Measurements from ENCODE around the gene TRPV5. TPM values are rescaled to one million over a fixed set of nuclear protein-coding genes. Genes with fewer than 3 reads are reported as not detected.

The TRPV5 gene
- total and polyA plus RNA-seq, 9 donors, result not detected

DNA sequence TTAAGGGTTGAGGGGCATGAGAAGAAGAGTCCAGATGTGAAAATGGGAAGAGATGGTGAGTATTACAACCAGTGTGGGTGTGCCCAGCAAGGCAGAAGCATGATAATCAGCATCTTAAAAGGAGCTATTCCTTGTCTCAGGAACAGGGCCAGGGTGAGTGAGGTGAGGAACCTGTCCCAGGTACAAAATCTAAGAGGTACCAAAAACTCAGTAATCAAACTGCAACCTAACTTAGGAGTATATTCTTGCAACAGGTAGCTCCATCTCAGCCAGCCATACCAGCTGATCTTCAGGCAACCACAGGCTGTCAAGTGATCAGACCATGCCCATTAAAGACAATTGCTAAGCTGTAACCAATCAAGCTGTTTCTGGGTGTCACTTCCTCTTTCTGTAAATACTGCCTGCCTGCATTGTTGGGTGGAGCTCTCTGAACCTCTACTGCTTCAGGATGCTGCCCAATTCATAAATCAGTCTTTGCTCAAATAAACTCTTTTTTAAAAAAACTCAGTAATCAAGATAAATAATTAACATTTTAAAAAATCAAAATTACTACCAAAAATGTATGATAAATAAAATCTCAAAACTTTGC lies 21.2 kb upstream of the TRPV5 start:
- no peaks in the 10 kb centered on the region for H3K4me1 ChIP-seq (ENCODE audit: insufficient read depth)
- no peak for DNase-seq
- H3K27me3 ChIP-seq, result no peaks in the 10 kb centered on the region
- no peak overlapping the region for H3K4me3 ChIP-seq
- no peak for TF ChIP-seq EP300 (IDR thresholded peaks at IDR 0.05)
- TF ChIP-seq, protein P1, sequence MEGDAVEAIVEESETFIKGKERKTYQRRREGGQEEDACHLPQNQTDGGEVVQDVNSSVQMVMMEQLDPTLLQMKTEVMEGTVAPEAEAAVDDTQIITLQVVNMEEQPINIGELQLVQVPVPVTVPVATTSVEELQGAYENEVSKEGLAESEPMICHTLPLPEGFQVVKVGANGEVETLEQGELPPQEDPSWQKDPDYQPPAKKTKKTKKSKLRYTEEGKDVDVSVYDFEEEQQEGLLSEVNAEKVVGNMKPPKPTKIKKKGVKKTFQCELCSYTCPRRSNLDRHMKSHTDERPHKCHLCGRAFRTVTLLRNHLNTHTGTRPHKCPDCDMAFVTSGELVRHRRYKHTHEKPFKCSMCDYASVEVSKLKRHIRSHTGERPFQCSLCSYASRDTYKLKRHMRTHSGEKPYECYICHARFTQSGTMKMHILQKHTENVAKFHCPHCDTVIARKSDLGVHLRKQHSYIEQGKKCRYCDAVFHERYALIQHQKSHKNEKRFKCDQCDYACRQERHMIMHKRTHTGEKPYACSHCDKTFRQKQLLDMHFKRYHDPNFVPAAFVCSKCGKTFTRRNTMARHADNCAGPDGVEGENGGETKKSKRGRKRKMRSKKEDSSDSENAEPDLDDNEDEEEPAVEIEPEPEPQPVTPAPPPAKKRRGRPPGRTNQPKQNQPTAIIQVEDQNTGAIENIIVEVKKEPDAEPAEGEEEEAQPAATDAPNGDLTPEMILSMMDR (IDR thresholded peaks at IDR 0.05), result no peak
- TF ChIP-seq POLR2A (IDR thresholded peaks at IDR 0.05), result no peak
- H3K27ac ChIP-seq, result no peak overlapping the region
- intact Hi-C loops (cut with DNase I), result no loop called here
- H3K36me3 ChIP-seq, result no peaks in the 10 kb centered on the region
- H3K9me3 ChIP-seq, result no peaks in the 10 kb centered on the region

DNA sequence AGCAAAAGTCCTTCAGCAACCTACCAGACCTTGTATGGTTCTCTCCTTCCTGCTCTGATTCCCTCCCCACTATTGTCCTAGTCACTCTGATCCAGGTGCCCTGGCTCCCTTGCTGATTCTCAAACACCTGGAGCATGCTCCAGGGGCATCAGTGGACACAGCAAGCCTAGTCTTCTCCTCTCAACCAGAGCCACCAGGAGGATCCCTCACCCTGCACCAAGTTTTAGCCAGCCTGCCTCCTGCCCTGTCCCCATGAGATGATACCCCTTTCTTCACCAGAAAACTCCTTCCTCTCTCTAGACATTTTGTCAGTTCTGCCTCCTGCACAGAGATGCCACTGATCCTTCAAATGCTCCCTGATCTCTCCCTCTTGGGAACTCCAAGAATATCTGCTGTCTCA lies 16.7 kb upstream of the TRPV5 start:
- Histone ChIP-seq H3K36me3 (no peaks in the 10 kb centered on the region), H3K4me3 (no peak overlapping the region), H3K9me3 (no peaks in the 10 kb centered on the region), H3K27ac (no peak overlapping the region), H3K4me1 (ENCODE audit: insufficient read depth) (no peaks in the 10 kb centered on the region), H3K27me3 (no peaks in the 10 kb centered on the region)
- intact Hi-C loops (cut with DNase I), result no loop called here
- no peak for DNase-seq
- TF ChIP-seq POLR2A (IDR thresholded peaks at IDR 0.05) (no peak), EP300 (IDR thresholded peaks at IDR 0.05) (no peak)
- TF ChIP-seq, protein P1 (IDR thresholded peaks at IDR 0.05), result no peak

DNA sequence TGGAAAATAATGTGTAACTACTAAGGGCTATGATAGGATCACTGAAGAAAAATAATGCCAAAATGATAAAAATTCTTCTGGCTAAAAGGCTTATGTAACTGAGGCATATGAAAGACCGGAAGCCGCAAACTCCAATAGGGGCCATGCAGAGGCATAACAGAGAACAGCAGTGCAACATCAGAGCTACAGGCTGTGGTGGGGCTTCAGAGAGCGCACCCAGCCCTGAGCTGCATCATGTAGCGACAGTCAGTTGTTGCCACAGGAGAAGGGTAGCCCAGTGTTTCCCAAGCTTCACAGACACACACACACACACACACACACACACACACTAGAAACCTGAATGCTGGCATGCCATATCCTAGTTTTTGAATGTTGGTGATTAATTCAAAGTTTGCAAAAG lies 15.1 kb upstream of the TRPV5 start:
- Histone ChIP-seq H3K27ac (no peak overlapping the region), H3K4me1 (ENCODE audit: insufficient read depth) (no peaks in the 10 kb centered on the region), H3K4me3 (no peak overlapping the region), H3K9me3 (no peaks in the 10 kb centered on the region), H3K36me3 (no peaks in the 10 kb centered on the region), H3K27me3 (no peaks in the 10 kb centered on the region)
- intact Hi-C loops (cut with DNase I), result no loop called here
- TF ChIP-seq, protein P1 (IDR thresholded peaks at IDR 0.05), result no peak
- no peak for TF ChIP-seq POLR2A (IDR thresholded peaks at IDR 0.05)
- TF ChIP-seq EP300 (IDR thresholded peaks at IDR 0.05), result no peak
- 91 to 95% (median 93%) methylated on average over 4 of the region's 4 CpGs for WGBS, 3 donors
- DNase-seq, result no peak

DNA sequence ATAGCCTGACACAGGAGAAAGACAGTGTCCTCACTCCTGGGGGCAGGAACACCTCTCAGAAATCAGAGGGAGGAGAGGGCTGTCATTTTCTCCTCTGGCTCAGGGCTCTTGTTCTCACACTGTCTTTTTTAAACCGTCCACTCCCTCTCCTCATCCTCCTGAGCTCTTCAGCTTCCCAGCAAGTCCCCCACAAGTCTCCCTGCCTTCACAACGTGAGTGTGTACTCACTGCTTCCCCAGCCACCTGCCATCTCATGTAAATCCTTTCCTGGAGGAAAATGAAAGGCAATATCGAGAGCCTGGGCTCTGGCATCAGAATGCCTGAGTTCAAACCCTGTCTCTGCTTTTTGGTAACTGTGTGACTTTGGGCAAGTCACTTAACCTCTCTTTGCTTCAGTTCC lies 11.5 kb upstream of the TRPV5 start:
- DNase-seq, result no peak
- WGBS, 3 donors, result 46 to 59% (median 52%) methylated on average over 3 of the region's 3 CpGs
- no peak for TF ChIP-seq EP300 (IDR thresholded peaks at IDR 0.05)
- TF ChIP-seq, protein P1 (IDR thresholded peaks at IDR 0.05), result no peak
- TF ChIP-seq POLR2A (IDR thresholded peaks at IDR 0.05), result no peak
- H3K9me3 ChIP-seq, result no peaks in the 10 kb centered on the region
- no peaks in the 10 kb centered on the region for H3K36me3 ChIP-seq
- H3K27me3 ChIP-seq, result no peaks in the 10 kb centered on the region
- no peak overlapping the region for H3K4me3 ChIP-seq
- intact Hi-C loops (cut with DNase I), result no loop called here
- no peaks in the 10 kb centered on the region for H3K4me1 ChIP-seq (ENCODE audit: insufficient read depth)
- no peak overlapping the region for H3K27ac ChIP-seq
